GM18519 (cell line): ENCODE measurements around the gene MICB.

ENCODE experiments used
- ATAC-seq: cut with Tn5 transposase; IDR thresholded peaks from one replicate; pipeline ENCODE4 v1.9.1; 2021; ENCODE audit warnings: mild to moderate bottlenecking, moderate library complexity; ENCODE audit not compliant: unreplicated experiment, low FRiP score

Gene MICB

DNA sequence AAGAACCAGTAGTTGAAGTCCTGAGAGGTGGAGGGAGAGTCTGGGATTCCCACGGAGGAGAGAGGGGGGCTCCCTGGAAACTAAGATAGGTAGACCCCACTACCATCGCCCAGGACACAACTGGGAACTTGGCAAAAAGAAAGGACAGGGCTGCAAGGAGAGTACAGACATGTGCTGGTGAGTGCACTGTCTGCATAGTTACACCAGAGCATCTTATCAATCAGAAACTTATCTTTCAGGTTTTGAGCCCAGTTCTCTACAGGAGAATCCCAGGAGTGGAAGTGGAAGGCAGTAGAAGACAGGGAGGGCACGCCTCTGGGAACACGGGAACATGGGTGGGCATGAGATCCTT lies 61.6 kb downstream of the MICB start:
- ATAC-seq, result no peak

DNA sequence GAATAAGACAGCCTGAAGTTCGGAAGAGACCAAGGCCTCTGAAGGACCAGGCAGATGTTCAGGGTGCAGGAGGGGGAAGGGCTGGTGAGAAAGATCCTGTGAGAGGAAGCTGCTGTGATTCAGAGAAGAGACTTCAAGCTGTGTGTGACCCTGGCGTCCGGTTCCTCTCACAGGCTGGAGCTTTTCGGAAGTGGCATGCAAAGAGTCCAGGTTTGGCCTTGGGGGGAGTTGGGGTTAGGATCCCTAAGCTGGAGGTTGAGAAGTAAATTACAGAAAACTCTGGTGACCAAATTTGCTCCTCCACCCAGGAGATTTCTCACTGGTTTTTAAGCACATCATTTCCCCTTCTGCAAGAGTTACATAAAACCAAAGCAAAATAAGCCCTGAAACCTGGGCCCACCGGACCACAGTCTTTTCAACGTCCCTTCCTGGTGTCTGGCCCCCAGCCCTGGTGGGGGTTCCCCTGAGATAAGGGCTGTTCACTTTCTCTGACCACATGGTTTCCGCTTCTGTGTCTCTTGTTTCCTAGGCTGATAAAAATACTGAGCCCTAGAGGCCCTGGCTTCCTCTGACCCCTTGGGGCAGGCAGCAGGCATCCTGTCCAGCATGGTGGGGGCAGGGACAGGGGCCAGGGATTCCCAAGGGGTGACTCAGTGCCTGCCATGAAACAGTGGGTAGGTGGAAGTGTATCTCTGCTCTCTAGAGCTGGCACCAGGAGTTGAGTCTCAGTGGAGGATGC lies 62.2 kb downstream of the MICB start:
- no peak for ATAC-seq

DNA sequence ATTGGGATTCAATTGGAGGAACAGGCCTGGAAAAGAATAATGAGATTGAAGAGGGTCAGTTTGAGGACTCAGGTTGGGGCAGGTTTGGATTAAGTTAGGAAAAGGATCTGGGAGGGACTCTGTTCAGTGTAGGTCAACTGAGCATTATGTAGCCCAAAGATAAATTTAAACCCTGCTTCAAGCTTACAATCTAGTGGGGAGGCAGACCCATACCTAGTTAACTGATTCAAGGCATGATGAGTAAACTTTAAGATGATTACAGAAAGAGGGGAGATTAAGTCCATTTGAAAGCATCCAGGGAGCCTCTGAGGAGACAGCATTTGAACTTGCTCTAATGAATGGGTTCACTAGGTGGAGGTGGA lies 62.7 kb downstream of the MICB start:
- ATAC-seq, result no peak
